Activated B cell treated with CpG ODN at 0.5 μM for 24 hours (primary cell): ENCODE data around the gene COL25A1. TPM values are rescaled to one million over a fixed set of nuclear protein-coding genes. Genes with fewer than 3 reads are reported as not detected.

ENCODE experiments used
- ATAC-seq: fragments of 200-7000 bp; cut with Tn5 transposase; one replicate; pipeline ENCODE4 v1.10.0; 2021; ENCODE audit warnings: low read depth, mild to moderate bottlenecking, moderate library complexity
- CTCF ChIA-PET: fragments of 350-600 bp; sonication (Branson Sonifier 250); formaldehyde crosslinking; loops from one replicate; lab custom pipeline; 2021; ENCODE audit warnings: antibody characterized with exemption; lab: Charles Lee
- POLR2A ChIA-PET: fragments of 350-600 bp; sonication (Branson Sonifier 250); formaldehyde crosslinking; loops from one replicate; lab custom pipeline; 2021; ENCODE audit warnings: antibody characterized with exemption; lab: Charles Lee
- DNase-seq: peaks from one replicate; pipeline ENCODE4 v3.0.0; 2022
- H3K27ac Mint-ChIP-seq: one replicate; pipeline ENCODE4 v1.8.0; 2020; ENCODE audit warnings: mixed read lengths
- H3K27me3 Mint-ChIP-seq: one replicate; pipeline ENCODE4 v1.8.0; 2021; ENCODE audit warnings: mixed read lengths
- H3K36me3 Mint-ChIP-seq: one replicate; pipeline ENCODE4 v1.8.0; 2021; ENCODE audit warnings: low read depth, mixed read lengths
- H3K4me1 Mint-ChIP-seq: one replicate; pipeline ENCODE4 v1.8.0; 2021; ENCODE audit warnings: mixed read lengths
- H3K4me3 Mint-ChIP-seq: one replicate; pipeline ENCODE4 v1.8.0; 2020; ENCODE audit warnings: mild to moderate bottlenecking, mixed read lengths
- H3K9me3 Mint-ChIP-seq: one replicate; pipeline ENCODE4 v1.8.0; 2020; ENCODE audit warnings: mixed read lengths
- CTCF ChIP-seq: fragments of 200-600 bp; IDR thresholded peaks from one replicate; pipeline ENCODE4 v1.8.0; 2022; ENCODE audit warnings: antibody characterized with exemption, mild to moderate bottlenecking
- intact Hi-C: fragments of 100-400 bp; cut with micrococcal nuclease; formaldehyde crosslinking; loops from one replicate; pipeline ENCODE4 v1.15.1; 2024
- total RNA-seq: library from RNA; stranded (reverse); gene quantifications from 2 replicates; pipeline ENCODE4 v1.2.3, GENCODE V29; 2022

Gene COL25A1
- total RNA-seq, 1 donor from 2014 or later = not detected

DNA sequence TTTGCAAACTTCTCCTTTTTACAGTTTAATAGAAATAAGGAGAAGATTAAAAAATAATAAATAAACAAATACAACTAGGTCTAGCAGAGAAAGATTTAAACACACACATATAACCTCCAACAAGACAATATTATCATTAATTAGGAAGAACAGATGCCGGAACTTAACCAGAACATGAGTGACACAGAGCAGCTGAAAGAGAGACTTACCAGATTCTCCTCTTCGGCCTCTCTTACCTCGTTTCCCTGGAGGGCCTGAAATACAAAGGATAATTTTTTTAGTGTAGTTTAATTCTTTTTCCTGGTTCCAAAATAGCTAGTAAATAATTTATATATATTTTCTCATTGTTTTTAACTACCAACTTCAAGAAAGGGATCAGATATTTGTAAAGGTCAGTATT lies 252.5 kb downstream of the COL25A1 start:
- Mint-ChIP-seq H3K27me3 (no peaks in the 10 kb centered on the region), H3K4me1 (no peaks in the 10 kb centered on the region), H3K36me3 (no peaks in the 10 kb centered on the region), H3K27ac (no peak overlapping the region), H3K9me3 (no peaks in the 10 kb centered on the region), H3K4me3 (no peak overlapping the region)
- ChIA-PET CTCF (no interaction called here), POLR2A (no interaction called here)
- TF ChIP-seq CTCF = no peak
- intact Hi-C loops = no loop called here
- DNase-seq (no peak), ATAC-seq (no peak)

DNA sequence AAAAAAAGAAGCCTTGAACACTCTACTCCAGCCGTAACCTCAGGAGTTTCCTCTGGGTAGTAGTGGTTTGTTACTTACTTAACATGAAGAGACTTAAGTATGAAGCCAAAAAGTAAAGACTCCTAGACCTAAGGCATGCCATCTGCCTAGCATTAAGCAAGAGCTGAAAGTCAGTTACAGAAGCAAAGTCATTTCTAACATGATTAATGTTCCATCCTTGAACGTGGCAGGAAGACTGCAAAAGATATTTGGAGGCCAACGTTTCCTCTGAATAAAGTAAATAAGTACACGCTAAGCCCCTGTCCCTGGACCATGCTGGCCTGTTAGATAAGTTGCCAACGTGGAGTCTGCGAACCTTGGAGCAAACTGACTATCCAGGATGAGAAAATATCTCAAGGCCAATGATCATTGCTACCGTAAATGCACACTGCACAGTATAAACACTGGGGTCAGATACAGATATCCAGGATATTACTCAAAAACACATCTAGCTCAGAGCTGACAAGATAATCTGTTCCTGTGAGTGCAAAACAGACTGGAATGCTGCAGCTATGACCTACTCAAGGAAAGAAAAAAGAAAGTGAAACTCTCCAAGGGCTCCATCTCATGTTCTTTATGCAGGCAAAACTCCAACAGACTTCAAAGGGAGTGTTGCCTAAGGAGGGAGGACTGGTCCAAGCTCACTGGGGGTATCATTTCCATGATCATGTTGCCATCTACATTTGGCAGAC lies 255.8 kb downstream of the COL25A1 start:
- H3K36me3 Mint-ChIP-seq = no peaks in the 10 kb centered on the region
- no peak for DNase-seq
- intact Hi-C loops = no loop called here
- H3K4me1 Mint-ChIP-seq = no peaks in the 10 kb centered on the region
- H3K9me3 Mint-ChIP-seq = no peaks in the 10 kb centered on the region
- ChIA-PET POLR2A (no interaction called here), CTCF (no interaction called here)
- no peak for TF ChIP-seq CTCF
- ATAC-seq = no peak
- H3K27ac Mint-ChIP-seq = no peak overlapping the region
- H3K4me3 Mint-ChIP-seq = no peak overlapping the region
- no peaks in the 10 kb centered on the region for H3K27me3 Mint-ChIP-seq

- Mint-ChIP-seq H3K36me3 (no peaks in the 10 kb centered on the region), H3K27me3 (no peaks in the 10 kb centered on the region), H3K27ac (no peak overlapping the region), H3K9me3 (no peaks in the 10 kb centered on the region), H3K4me1 (no peaks in the 10 kb centered on the region), H3K4me3 (no peak overlapping the region)
- intact Hi-C loops = no loop called here
- ATAC-seq (no peak), DNase-seq (no peak)
- TF ChIP-seq CTCF = no peak
- ChIA-PET POLR2A (no interaction called here), CTCF (no interaction called here)
Observed at GRCh38 chr4:109044431-109044830, 258.0 kb downstream of the COL25A1 start.

DNA sequence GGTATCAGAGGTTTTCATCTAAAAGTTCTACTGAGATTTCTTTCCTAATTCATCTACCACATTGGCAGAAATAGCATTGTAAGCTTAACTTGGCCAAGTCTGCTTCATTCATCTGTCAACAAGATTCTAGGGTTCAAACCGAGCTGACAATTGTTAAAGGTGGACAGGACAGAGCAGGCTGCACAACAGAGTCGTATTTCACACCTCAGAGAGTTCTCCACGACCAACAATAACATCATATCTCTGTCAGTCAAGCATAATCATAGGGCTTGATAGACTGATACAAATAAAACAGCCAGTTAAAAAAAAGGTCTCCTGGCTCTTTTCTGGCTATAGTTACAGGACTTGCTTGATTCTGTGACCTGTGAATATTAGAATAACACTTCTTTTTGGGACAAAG lies 259.2 kb downstream of the COL25A1 start:
- no peaks in the 10 kb centered on the region for H3K4me1 Mint-ChIP-seq
- no peak overlapping the region for H3K27ac Mint-ChIP-seq
- POLR2A ChIA-PET = no interaction called here
- CTCF ChIA-PET = no interaction called here
- no peaks in the 10 kb centered on the region for H3K9me3 Mint-ChIP-seq
- H3K4me3 Mint-ChIP-seq = no peak overlapping the region
- ATAC-seq (no peak), DNase-seq (no peak)
- intact Hi-C loops = no loop called here
- no peaks in the 10 kb centered on the region for H3K27me3 Mint-ChIP-seq
- no peaks in the 10 kb centered on the region for H3K36me3 Mint-ChIP-seq
- TF ChIP-seq CTCF = no peak

DNA sequence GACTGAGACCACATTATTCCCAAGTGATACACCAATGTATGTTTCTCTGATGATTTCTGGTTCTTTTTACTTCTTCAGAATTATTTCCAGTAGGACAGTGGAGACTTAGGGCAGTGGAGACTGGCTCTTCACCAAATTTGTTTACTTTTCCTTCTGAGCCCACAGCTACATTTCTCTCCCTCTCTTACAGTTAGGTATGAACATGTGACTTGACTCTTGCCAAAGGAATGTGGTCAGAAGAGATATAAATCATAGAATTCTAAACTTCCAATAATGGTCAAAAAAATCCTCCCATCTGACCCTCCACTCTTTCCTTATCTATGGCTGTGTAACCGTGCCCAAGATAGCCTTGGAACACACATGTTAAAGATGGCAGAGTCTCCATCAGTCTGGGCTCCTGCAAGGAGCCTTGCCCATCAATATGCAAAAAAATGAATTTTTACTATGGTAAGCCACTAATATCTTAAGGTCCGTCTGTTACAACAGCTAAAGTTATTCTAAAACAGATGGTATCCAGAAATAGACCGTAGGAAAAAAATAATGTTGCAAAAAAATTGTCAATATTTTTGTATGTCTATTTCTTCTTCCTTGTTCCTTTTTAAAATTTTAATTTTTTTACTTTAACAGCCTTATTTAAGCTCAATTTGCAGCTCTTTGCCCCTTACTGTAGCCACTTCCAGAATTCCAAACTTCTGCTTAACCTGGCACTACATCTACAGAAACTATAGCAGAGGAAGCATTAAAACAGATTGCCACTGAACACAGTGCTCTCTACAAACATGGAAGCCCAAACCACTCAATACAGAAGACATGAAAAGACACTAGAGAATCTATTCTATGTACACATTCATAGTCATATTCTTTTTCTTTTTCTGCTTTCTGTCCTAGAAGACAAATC lies 260.7 kb downstream of the COL25A1 start:
- Mint-ChIP-seq H3K27ac (no peak overlapping the region), H3K36me3 (no peaks in the 10 kb centered on the region), H3K4me1 (no peaks in the 10 kb centered on the region), H3K9me3 (no peaks in the 10 kb centered on the region), H3K27me3 (no peaks in the 10 kb centered on the region), H3K4me3 (no peak overlapping the region)
- no peak for TF ChIP-seq CTCF
- ChIA-PET POLR2A (no interaction called here), CTCF (no interaction called here)
- intact Hi-C loops = no loop called here
- DNase-seq (no peak), ATAC-seq (no peak)
